HG03280 (cell line): ENCODE results near the gene FOXA3.
"Not testable (repeated sequence)": the region's sequence is repeated elsewhere in the genome, so short reads cannot be mapped to it uniquely, and the experiment has no call there.

Experiments
- ATAC-seq: cut with Tn5 transposase; IDR thresholded peaks from one replicate; pipeline ENCODE4 v1.9.1; 2021; ENCODE audit warnings: mild to moderate bottlenecking, moderate library complexity; ENCODE audit not compliant: unreplicated experiment

FOXA3 gene

GRCh38 chr19:45827459-45828093, 36.5 kb upstream of the FOXA3 start:
- no peak for ATAC-seq

GRCh38 chr19:45828523-45828922, 35.6 kb upstream of the FOXA3 start:
- no peak for ATAC-seq

DNA sequence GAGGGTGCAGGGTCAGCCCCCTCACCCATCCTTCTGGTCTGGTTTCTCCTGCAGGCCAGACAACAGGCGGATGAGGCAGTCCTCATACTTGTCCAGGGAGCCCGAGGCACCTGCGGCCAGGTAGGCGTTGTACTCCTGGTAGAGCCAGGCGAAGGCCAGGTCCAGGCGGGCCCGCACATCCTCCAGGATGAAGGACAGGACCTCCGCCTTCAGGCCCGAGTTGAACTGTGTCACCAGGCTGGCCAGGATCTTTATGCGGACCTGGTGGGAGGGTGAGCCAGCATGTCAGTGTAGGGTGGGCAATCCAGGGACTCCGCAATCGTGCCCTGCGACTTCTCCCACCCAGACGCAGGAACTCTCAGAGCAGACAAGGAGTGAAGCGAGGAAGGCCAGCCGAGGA, 35.2 kb upstream of the FOXA3 start:
- no peak for ATAC-seq

DNA sequence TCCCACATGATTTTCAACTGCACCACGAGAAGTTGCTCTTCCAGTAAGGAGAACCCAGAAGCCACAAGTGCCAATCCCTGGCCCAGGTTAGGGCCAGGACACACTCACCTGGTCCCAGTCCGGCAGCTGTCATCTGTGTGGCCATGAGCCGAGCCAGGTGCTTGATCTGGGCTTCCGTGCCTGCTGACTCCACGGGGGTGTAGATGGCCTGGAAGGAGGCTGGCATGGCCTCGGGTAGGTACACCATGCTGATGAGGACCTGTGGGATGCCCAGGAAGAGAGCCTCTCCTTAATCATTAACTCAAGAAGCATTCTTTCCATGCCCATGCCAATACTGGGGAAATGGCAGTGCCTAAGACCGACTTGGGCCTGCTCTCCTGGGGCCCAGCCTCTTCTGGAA, 29.2 kb upstream of the FOXA3 start:
- ATAC-seq: no peak

GRCh38 chr19:45842198-45842597, 21.9 kb upstream of the FOXA3 start:
- ATAC-seq: no peak

GRCh38 chr19:45847663-45848062, 16.5 kb upstream of the FOXA3 start:
- ATAC-seq: no peak

GRCh38 chr19:45848922-45849321, 15.2 kb upstream of the FOXA3 start:
- no peak for ATAC-seq

DNA sequence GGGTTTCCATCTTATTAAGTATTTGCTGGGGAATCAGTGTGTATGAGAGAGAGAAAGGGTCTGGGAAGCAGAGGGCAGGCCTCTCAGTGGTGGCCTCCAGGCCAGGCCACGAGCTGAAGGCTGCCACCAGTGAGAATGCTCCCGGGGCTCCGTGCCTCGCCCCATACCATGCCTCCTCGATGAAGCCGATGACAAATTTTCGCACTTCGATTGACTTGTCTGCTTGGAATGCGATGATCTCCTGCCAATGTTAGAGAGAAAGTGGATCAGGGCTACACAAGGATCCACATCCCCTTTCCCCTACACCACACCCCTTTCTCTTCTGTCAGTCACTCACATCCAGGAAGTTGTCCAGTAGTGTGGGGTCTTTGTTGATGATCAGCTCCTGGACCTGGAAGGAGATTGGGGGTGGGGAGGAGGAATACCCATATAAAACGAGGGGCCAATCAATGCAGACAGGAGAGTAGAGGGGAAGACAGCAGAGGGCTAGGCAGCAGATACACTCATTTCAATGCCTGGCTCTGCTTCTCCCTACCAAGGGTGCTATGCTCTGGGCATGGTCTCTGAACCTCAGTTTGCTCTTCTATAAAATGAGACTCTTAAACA, 11.9 kb upstream of the FOXA3 start:
- no peak for ATAC-seq

DNA sequence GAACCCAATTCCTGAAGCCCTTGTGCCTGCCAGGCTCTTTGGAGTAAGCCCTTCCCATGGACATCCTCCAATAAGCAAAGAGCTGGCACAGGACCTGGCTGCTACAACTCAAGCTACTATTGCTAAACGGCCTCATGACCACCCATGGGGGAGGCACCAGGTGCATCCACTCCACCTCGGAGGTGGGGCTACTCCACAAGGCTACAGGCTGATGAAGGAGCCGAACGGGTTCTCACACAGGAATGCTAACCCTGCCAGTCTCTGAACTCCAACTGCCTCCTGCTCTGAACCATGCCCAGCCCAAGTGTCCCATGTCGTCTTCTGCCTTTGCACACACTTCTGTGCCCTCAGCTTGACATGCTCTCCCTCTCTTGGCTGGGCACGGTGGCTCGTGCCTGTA, 11.1 kb upstream of the FOXA3 start:
- ATAC-seq: no peak

- no peak for ATAC-seq
Observed at GRCh38 chr19:45854167-45854778, 9.9 kb upstream of the FOXA3 start.

GRCh38 chr19:45860359-45861259, 3.5 kb upstream of the FOXA3 start:
- ATAC-seq: no peak

DNA sequence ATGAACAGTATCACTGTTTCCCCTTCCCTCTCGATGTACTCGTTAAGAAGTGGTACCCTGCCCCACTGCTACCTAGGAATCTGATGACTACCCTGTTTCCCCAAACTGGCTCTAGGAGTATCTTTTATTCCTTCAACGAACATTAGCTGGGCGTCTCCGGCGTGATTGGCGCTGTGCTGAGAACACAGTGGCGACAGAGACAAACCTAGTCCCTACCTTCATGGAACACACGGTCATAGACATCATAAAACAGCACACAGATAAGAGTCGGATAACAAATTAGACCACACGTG, 1.9 kb upstream of the FOXA3 start:
- ATAC-seq: no peak

GRCh38 chr19:45862564-45863334, 1.4 kb upstream of the FOXA3 start, which contains the start of gene SYMPK:
SYMPK (minus strand) TSS chr19:45863147; CDS start chr19:45854495, 8,652 bp downstream.
- ATAC-seq: peak; percentile 95

DNA sequence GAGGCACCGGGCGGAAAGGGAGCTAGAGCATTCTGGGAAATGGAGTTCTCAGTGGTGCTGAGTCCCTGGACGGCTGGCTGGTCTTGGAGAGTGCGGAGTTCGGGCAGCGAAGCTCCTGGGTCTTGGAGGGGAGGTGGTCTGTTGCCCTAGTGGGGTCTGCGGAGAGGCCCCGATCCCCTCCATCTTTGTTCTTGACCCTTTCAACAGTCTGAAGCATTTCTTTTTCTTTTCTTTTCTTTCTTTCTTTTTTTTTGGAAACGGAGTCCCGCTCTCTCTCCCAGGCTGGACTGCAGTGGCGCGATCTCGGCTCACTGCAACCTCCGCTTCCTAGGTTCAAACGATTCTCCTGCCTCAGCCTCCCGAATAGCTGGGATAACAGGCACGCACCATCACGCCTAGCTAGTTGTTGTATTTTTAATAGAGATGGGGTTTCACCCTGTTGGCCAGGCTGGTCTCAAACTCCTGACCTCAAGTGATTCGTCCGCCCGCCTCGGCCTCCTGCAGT, 739 bp upstream of the FOXA3 start:
- no peak for ATAC-seq

GRCh38 chr19:45864629-45865082, 530 bp downstream of the FOXA3 start:
- no peak for ATAC-seq

GRCh38 chr19:45865269-45865948, 1.3 kb downstream of the FOXA3 start:
- no peak for ATAC-seq

GRCh38 chr19:45866400-45867176, 2.5 kb downstream of the FOXA3 start:
- ATAC-seq: no peak

- not testable (repeated sequence) for ATAC-seq
Observed at GRCh38 chr19:45867241-45867640, 3.1 kb downstream of the FOXA3 start.

DNA sequence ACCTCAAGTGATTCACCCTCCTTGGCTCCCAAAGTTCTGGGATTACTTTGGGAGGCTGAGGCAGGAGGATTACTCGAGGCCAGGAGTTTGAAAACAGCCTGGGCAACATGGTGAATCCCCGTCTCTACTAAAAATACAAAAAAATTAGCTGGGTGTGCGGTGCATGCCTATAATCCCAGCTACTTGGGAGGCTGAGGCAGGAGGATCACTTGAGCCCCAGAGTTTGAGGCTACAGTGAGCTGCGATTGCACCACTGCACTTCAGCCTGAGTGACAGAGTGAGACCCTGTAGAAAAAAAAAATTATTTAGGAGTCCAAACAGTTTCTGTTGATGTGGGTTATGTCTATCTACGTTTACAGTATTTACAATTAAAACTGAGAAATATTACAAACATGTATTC, 6.7 kb downstream of the FOXA3 start:
- ATAC-seq: no peak
